Endothelial cell of umbilical vein (primary cell): ENCODE data around the gene DPYD. TPM values are rescaled to one million over a fixed set of nuclear protein-coding genes. Genes with fewer than 3 reads are reported as not detected.

ENCODE experiments used
- BruUV-seq: library from RNA; stranded (reverse); fragments of 400-500 nt; replicated peaks from 2 replicates; lab custom pipeline; 2021; lab: Mats Ljungman, UMichigan
- CTCF ChIA-PET: fragments of 300-600, 350-600 bp; sonication (Branson Sonifier 250); formaldehyde crosslinking; loops from one replicate; lab custom pipeline; 2021; ENCODE audit warnings: antibody characterized with exemption, inconsistent platforms; lab: Charles Lee
- POLR2A ChIA-PET: fragments of 300-600, 350-600 bp; sonication (Branson Sonifier 250); formaldehyde crosslinking; loops from one replicate; lab custom pipeline; 2021; ENCODE audit warnings: antibody characterized with exemption, inconsistent platforms; lab: Charles Lee
- DNase-seq: peaks from one replicate; pipeline ENCODE4 v3.0.0-alpha.2; 2011; ENCODE audit warnings: low read depth, low spot score
- FAIRE-seq: peaks from 2 replicates; lab custom pipeline; 2011; peaks lifted over from hg19 to GRCh38; lab: Jason Lieb, UNC
- H2AFZ ChIP-seq: 2 replicates; pipeline ENCODE4 v1.6.0; 2012; ENCODE audit warnings: low read depth, low read length, control low read depth, inconsistent platforms
- H3K27ac ChIP-seq: 2 replicates; pipeline ENCODE4 v1.5.1; 2011; ENCODE audit warnings: low read depth, mild to moderate bottlenecking, control low read depth, low read length, moderate library complexity; ENCODE audit not compliant: insufficient read depth
- H3K27me3 ChIP-seq, 2 experiments: 2 replicates each; pipeline versions ENCODE4 v1.6.0 to v1.6.1; 2011; ENCODE audit warnings: low read length in 2 of 2, mixed read lengths in 1 of 2; ENCODE audit not compliant: control insufficient read depth in 2 of 2, insufficient read depth in 2 of 2
- H3K36me3 ChIP-seq, 2 experiments: 2 replicates in 1 of 2; 3 replicates in 1 of 2; pipeline ENCODE4 v1.5.1; 2011; ENCODE audit warnings: low read length in 2 of 2, mild to moderate bottlenecking in 1 of 2, moderate library complexity in 1 of 2; ENCODE audit not compliant: control insufficient read depth in 2 of 2, insufficient read depth in 2 of 2; ENCODE audit errors: extremely low read depth in 1 of 2
- H3K4me1 ChIP-seq: 3 replicates; pipeline ENCODE4 v1.5.1; 2011; ENCODE audit warnings: mild to moderate bottlenecking, low read length; ENCODE audit not compliant: control insufficient read depth, insufficient read depth; ENCODE audit errors: extremely low read depth
- H3K4me2 ChIP-seq: 2 replicates; pipeline ENCODE4 v1.6.1; 2011; ENCODE audit warnings: low read length, control low read depth, mixed read lengths; ENCODE audit not compliant: insufficient read depth
- H3K4me3 ChIP-seq, 3 experiments: fragments of 200-600 bp in 1 of 3; sonication (generic), shearing (Covaris generic) in 1 of 3; replicated peaks in 1 of 3; 2 replicates each; pipeline ENCODE4 v1.5.1; 2011 to 2016; ENCODE audit warnings: control low read depth in 3 of 3, low read length in 3 of 3, mild to moderate bottlenecking in 2 of 3, inconsistent platforms in 1 of 3, low read depth in 1 of 3, moderate library complexity in 1 of 3; ENCODE audit not compliant: insufficient read depth in 1 of 3
- H3K79me2 ChIP-seq: 2 replicates; pipeline ENCODE4 v1.6.0; 2012; ENCODE audit warnings: low read length, inconsistent platforms; ENCODE audit not compliant: control insufficient read depth, insufficient read depth
- H3K9ac ChIP-seq: replicated peaks from 2 replicates; pipeline ENCODE3; 2011; ENCODE audit warnings: low read length, control low read depth; ENCODE audit not compliant: insufficient read depth; ENCODE audit errors: extremely low read depth
- H3K9me1 ChIP-seq: replicated peaks from 3 replicates; pipeline ENCODE4 v1.6.0; 2011; ENCODE audit warnings: mild to moderate bottlenecking, low read length; ENCODE audit not compliant: control insufficient read depth, insufficient read depth; ENCODE audit errors: extremely low read depth
- H3K9me3 ChIP-seq: replicated peaks from 2 replicates; pipeline ENCODE4 v1.5.1; 2012; ENCODE audit warnings: low read length, inconsistent platforms; ENCODE audit not compliant: control insufficient read depth, insufficient read depth
- H4K20me1 ChIP-seq: replicated peaks from 2 replicates; pipeline ENCODE3; 2011; ENCODE audit warnings: mild to moderate bottlenecking, low read length; ENCODE audit not compliant: control insufficient read depth, insufficient read depth; ENCODE audit errors: extremely low read depth
- EZH2 ChIP-seq: IDR thresholded peaks from 2 replicates; pipeline ENCODE4 v1.6.1; 2012; ENCODE audit warnings: borderline replicate concordance, low read depth, mild to moderate bottlenecking, moderate library complexity, low read length, inconsistent platforms; ENCODE audit not compliant: severe bottlenecking
- FOS ChIP-seq: IDR thresholded peaks from 2 replicates; pipeline ENCODE4 v1.6.1; 2011; ENCODE audit warnings: mild to moderate bottlenecking, low read length, moderate library complexity, borderline replicate concordance; ENCODE audit not compliant: insufficient read depth
- GATA2 ChIP-seq: IDR thresholded peaks from 2 replicates; pipeline ENCODE4 v1.7.0; 2011; ENCODE audit warnings: low read depth, mild to moderate bottlenecking, moderate library complexity, mixed read lengths, low read length; ENCODE audit not compliant: insufficient read length, insufficient read depth
- JUN ChIP-seq: IDR thresholded peaks from 2 replicates; pipeline ENCODE4 v1.6.1; 2011; ENCODE audit warnings: borderline replicate concordance, low read depth; ENCODE audit not compliant: insufficient read length, insufficient read depth
- MYC ChIP-seq: IDR thresholded peaks from one replicate; pipeline ENCODE4 v1.6.1; 2011; ENCODE audit warnings: mild to moderate bottlenecking, low read depth, low read length
- POLR2A ChIP-seq: IDR thresholded peaks from 2 replicates; pipeline ENCODE4 v1.6.1; 2012; ENCODE audit warnings: low read depth, mild to moderate bottlenecking, control low read depth, low read length
- POLR2AphosphoS5 ChIP-seq: IDR thresholded peaks from 2 replicates; pipeline ENCODE4 v1.6.1; 2012; ENCODE audit warnings: low read depth, mild to moderate bottlenecking, control low read depth, low read length, moderate library complexity; ENCODE audit not compliant: insufficient read depth
- dilution Hi-C: fragments of 300-500 bp; cut with MboI; formaldehyde crosslinking; loops from one replicate; pipeline ENCODE4 v1.15.0; 2019; ENCODE audit warnings: low sequenced_read_pairs; ENCODE audit not compliant: extremely low pct_ligation_motif_present
- intact Hi-C: fragments of 100-400 bp; cut with micrococcal nuclease; formaldehyde crosslinking; loops from one replicate; pipeline ENCODE4 v1.10.0; 2022
- polyA plus RNA-seq, 4 experiments: library from polyadenylated mRNA; depleted of rRNA in 3 of 4; stranded (reverse) in 3 of 4; unstranded in 1 of 4; fragments of >200 nt; gene quantifications; 2 replicates each; pipeline versions ENCODE4 v1.2.1 to v1.2.3, GENCODE V29; 2011 to 2012; ENCODE audit warnings: missing spikeins in 1 of 4
- total RNA-seq: library from RNA; stranded (reverse); gene quantifications from 2 replicates; pipeline ENCODE4 v1.2.3, GENCODE V29; 2021
- TF ChIP-seq, protein P1 (sequence below): IDR thresholded peaks from 2 replicates; pipeline ENCODE4 v1.6.1; 2011; ENCODE audit not compliant: insufficient read depth, insufficient read length
- TF ChIP-seq, protein P2 (sequence below), 2 donors: IDR thresholded peaks; 1 replicate in 1 of 2; 2 replicates in 1 of 2; pipeline ENCODE4 v1.5.1; 2011; ENCODE audit warnings: low read length in 2 of 2, mild to moderate bottlenecking in 2 of 2, moderate library complexity in 2 of 2, control low read depth in 1 of 2, inconsistent platforms in 1 of 2, low read depth in 1 of 2; ENCODE audit not compliant: insufficient read depth in 1 of 2; ENCODE audit errors: extremely low read depth in 1 of 2

The DPYD gene
- total and polyA plus RNA-seq, 2 donors (not counting 3 experiments of a cell fraction or from before 2014, with no cell fraction given), result 4.6 to 15.1 TPM

GRCh38 chr1:97348599-97349265 lies 572.1 kb downstream of the DPYD start:
- ChIA-PET CTCF (interaction anchor here (1.0 to 2.6 kb wide), 3 partner anchors 11 to 1120 kb away, joined by 3 to 10 read pairs (median 4); no protein-coding TSS in a partner anchor), POLR2A (no interaction called here)
- dilution Hi-C loops (no loop called here), intact Hi-C loops (no loop called here)
- Histone ChIP-seq H3K27me3 (no peaks in the 10 kb centered on the region), H3K4me3 (no peak overlapping the region), H3K27ac (no peak overlapping the region), H3K9me1 (no peaks in the 10 kb centered on the region), H3K4me2 (no peak overlapping the region), H4K20me1 (no peaks in the 10 kb centered on the region), H3K79me2 (no peaks in the 10 kb centered on the region), H3K36me3 (no peaks in the 10 kb centered on the region), H2AFZ (no peak overlapping the region), H3K9me3 (no peaks in the 10 kb centered on the region), H3K9ac (no peak overlapping the region), H3K4me1 (no peaks in the 10 kb centered on the region)
- DNase-seq (no peak), FAIRE-seq (no peak)
- no TSS peak for BruUV-seq
- TF ChIP-seq POLR2A (no peak), POLR2AphosphoS5 (no peak), FOS (no peak), MYC (no peak), GATA2 (no peak), JUN (no peak), EZH2 (no peak)
- TF ChIP-seq, protein P1, sequence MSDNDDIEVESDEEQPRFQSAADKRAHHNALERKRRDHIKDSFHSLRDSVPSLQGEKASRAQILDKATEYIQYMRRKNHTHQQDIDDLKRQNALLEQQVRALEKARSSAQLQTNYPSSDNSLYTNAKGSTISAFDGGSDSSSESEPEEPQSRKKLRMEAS, result no peak
- TF ChIP-seq, protein P2, sequence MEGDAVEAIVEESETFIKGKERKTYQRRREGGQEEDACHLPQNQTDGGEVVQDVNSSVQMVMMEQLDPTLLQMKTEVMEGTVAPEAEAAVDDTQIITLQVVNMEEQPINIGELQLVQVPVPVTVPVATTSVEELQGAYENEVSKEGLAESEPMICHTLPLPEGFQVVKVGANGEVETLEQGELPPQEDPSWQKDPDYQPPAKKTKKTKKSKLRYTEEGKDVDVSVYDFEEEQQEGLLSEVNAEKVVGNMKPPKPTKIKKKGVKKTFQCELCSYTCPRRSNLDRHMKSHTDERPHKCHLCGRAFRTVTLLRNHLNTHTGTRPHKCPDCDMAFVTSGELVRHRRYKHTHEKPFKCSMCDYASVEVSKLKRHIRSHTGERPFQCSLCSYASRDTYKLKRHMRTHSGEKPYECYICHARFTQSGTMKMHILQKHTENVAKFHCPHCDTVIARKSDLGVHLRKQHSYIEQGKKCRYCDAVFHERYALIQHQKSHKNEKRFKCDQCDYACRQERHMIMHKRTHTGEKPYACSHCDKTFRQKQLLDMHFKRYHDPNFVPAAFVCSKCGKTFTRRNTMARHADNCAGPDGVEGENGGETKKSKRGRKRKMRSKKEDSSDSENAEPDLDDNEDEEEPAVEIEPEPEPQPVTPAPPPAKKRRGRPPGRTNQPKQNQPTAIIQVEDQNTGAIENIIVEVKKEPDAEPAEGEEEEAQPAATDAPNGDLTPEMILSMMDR (IDR thresholded peaks at IDR 0.05; ENCODE audit: extremely low read depth in 1 of 2, insufficient read depth in 1 of 2, low read depth in 1 of 2, low read length in 2 of 2), result no peak
